ENCODE data around the gene TH.

Gene TH

GRCh38 chr11:2177076-2177475, 5.5 kb upstream of the TH start:
- no peak for FAIRE-seq

GRCh38 chr11:2176389-2176900, 4.8 kb upstream of the TH start:
- no peak for FAIRE-seq

- no peak for FAIRE-seq
Measured at GRCh38 chr11:2175659-2176058, 4.0 kb upstream of the TH start.

- FAIRE-seq: no peak
Measured at GRCh38 chr11:2174361-2174760, 2.7 kb upstream of the TH start.

- FAIRE-seq: no peak
Measured at GRCh38 chr11:2173761-2174160, 2.1 kb upstream of the TH start.

- no peak for FAIRE-seq
Measured at GRCh38 chr11:2173150-2173693, 1.6 kb upstream of the TH start.

GRCh38 chr11:2172676-2173075, 1.1 kb upstream of the TH start:
- no peak for FAIRE-seq

- no peak for FAIRE-seq
Measured at GRCh38 chr11:2169626-2170570, 1.7 kb downstream of the TH start.

GRCh38 chr11:2169005-2169378, 2.6 kb downstream of the TH start:
- FAIRE-seq: no peak

GRCh38 chr11:2168286-2169004, 3.2 kb downstream of the TH start:
- no peak for FAIRE-seq

GRCh38 chr11:2167141-2168045, 4.2 kb downstream of the TH start:
- FAIRE-seq: no peak

- FAIRE-seq: no peak
Measured at GRCh38 chr11:2166091-2166851, 5.3 kb downstream of the TH start.

GRCh38 chr11:2165571-2165970, 6.0 kb downstream of the TH start:
- FAIRE-seq: no peak

- FAIRE-seq: no peak
Measured at GRCh38 chr11:2164861-2165555, 6.6 kb downstream of the TH start.

GRCh38 chr11:2164081-2164480, 7.5 kb downstream of the TH start:
- FAIRE-seq: no peak

GRCh38 chr11:2163428-2163978, 8.1 kb downstream of the TH start:
- no peak for FAIRE-seq

GRCh38 chr11:2160736-2161259, 10.8 kb downstream of the TH start, which contains the start of gene INS:
Gene INS, minus strand, starts transcription at chr11:2161209. Its CDS starts 238 bp downstream, at chr11:2160971.
- FAIRE-seq: no peak

GRCh38 chr11:2159536-2160413, 11.8 kb downstream of the TH start:
- no peak for FAIRE-seq

GRCh38 chr11:2158966-2159365, 12.6 kb downstream of the TH start:
- no peak for FAIRE-seq
